OCI-LY1 (cell line): ENCODE measurements around the gene LAPTM5.

Experiments
- CTCF ChIP-seq: fragments of 200-600 bp; sonication (generic), shearing (Covaris generic); IDR thresholded peaks from 2 replicates; pipeline ENCODE4 v1.5.1; 2017; ENCODE audit warnings: mild to moderate bottlenecking, antibody characterized with exemption, low read length, moderate library complexity, mixed read lengths
- EZH2 ChIP-seq: fragments of 200-600 bp; sonication (generic), shearing (Covaris generic); IDR thresholded peaks from 2 replicates; pipeline ENCODE4 v1.8.0; 2017; ENCODE audit warnings: borderline replicate concordance, mixed run types, mild to moderate bottlenecking, antibody characterized with exemption, low read length, moderate library complexity, mixed read lengths

GRCh38 chr1:30783256-30783915 is 25.8 kb upstream of the LAPTM5 start:
- TF ChIP-seq EZH2 (no peak), CTCF (no peak)
